ENCODE results near the gene RAB11FIP4. TPM values are rescaled to one million over a fixed set of nuclear protein-coding genes. Genes with fewer than 3 reads are reported as not detected.

Gene RAB11FIP4
- total RNA-seq, 1 donor from 2014 or later, result 7.6 TPM

GRCh38 chr17:31385428-31386285 lies 5.8 kb upstream of the RAB11FIP4 start:
- intact Hi-C loops (cut with DNase I), result no loop called here
- ATAC-seq (no peak), DNase-seq (ENCODE audit: low spot score) (no peak)

GRCh38 chr17:31386542-31387075 lies 4.9 kb upstream of the RAB11FIP4 start:
- DNase-seq (ENCODE audit: low spot score) (no peak), ATAC-seq (no peak)
- intact Hi-C loops (cut with DNase I), result no loop called here

GRCh38 chr17:31387438-31387837 lies 4.0 kb upstream of the RAB11FIP4 start:
- intact Hi-C loops (cut with DNase I), result no loop called here
- DNase-seq (ENCODE audit: low spot score), result no peak
- no peak for ATAC-seq

- ATAC-seq (no peak), DNase-seq (ENCODE audit: low spot score) (no peak)
- intact Hi-C loops (cut with DNase I), result no loop called here
Observed at GRCh38 chr17:31388351-31388750, 3.1 kb upstream of the RAB11FIP4 start.

DNA sequence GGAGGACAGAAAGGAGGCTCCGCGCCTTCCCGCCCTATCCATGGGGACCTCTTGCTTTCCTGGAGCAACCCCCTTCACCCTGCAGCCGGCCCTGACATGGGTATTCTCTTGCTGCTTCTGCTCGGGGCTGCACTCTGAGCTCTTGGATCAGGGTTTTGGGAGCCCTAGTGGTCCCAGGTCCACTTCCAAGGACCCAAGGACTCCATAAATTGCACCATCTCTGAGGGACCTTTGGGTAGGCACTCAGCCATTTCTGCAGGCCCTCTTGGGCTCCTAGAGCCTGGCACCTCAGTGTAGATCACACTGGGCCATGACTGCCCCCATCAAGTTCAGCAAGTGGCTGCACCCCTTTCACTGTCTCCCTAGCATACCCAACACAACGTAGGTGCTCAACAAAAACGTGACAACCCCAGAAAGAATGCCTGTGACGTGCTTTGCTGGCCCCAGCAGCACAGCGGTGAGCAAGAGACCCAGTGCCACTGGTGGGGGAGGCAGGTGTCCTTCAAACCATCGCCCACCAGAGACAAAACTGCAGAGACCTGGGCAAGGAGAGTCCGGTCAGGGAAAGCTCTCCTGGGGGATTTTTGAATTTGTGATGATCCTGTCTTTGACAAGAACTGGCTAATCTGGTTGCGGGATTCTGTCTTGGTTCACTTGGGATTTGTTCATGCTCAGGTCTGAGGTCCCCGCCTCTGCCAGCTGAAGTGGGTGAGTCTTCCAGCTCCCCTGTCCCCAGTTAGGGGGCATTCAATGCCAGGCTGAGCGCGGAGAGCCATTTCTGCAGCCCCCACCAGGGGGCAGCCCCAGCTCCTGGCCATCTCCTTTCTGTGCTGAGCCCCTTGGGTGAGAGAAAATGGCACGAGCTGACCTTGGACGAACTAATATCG lies 2.5 kb upstream of the RAB11FIP4 start:
- DNase-seq (ENCODE audit: low spot score), result no peak
- intact Hi-C loops (cut with DNase I), result no loop called here
- peak; percentile 70 for ATAC-seq

- intact Hi-C loops (cut with DNase I), result no loop called here
- DNase-seq (ENCODE audit: low spot score), result no peak
Observed at GRCh38 chr17:31389657-31390381, 1.7 kb upstream of the RAB11FIP4 start.

GRCh38 chr17:31390426-31390747 lies 1.1 kb upstream of the RAB11FIP4 start:
- no peak for DNase-seq (ENCODE audit: low spot score)
- intact Hi-C loops (cut with DNase I), result no loop called here
- peak; percentile 19 for ATAC-seq

More at GRCh38 chr17:31389657-31390381, 1.7 kb upstream of the RAB11FIP4 start:
- no peak for ATAC-seq

DNA sequence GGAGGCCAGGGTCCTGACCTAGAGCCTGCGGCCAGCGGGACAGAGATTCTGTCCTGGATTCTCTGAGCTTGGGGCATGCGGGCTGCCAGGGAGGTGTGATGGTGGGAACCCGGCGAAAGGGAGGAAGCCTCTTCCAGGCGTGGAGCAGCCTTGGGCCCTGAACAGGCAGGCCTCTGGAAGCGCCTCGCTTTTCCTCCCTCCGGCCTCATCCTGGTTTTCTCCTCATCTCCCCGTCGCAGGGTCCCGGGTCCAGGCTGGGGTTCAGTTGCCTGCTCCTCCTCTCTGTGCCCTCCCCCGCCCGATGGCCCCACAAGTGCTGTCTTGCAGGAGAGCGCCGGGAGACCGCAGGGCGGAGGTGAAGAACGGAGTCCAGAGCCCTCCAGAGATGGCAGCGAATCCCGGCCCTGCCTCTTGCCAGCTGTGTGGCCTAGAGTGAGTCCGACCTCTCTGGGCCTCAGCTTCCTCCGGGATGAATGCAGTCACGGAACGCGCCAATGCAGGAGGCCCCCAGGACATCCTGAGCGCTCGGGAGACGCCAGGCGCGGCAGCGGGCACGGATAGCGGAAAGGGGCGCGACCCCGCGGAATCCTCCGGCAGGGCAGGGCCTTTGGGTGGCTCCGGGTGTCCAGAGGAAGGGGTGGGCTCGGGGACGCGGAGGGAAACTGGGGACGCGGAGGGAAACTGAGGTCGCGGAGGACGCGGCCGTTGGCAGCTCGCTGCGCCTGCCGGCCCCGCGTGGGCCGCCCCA lies 553 bp upstream of the RAB11FIP4 start:
- ATAC-seq (no peak), DNase-seq (ENCODE audit: low spot score) (no peak)
- intact Hi-C loops (cut with DNase I), result no loop called here

- no peak for ATAC-seq
- intact Hi-C loops (cut with DNase I), result no loop called here
- no peak for DNase-seq (ENCODE audit: low spot score)
Observed at GRCh38 chr17:31392002-31392855, 754 bp downstream of the RAB11FIP4 start.

GRCh38 chr17:31392856-31393748 lies 1.6 kb downstream of the RAB11FIP4 start:
- intact Hi-C loops (cut with DNase I), result no loop called here
- no peak for ATAC-seq
- DNase-seq (ENCODE audit: low spot score), result no peak

DNA sequence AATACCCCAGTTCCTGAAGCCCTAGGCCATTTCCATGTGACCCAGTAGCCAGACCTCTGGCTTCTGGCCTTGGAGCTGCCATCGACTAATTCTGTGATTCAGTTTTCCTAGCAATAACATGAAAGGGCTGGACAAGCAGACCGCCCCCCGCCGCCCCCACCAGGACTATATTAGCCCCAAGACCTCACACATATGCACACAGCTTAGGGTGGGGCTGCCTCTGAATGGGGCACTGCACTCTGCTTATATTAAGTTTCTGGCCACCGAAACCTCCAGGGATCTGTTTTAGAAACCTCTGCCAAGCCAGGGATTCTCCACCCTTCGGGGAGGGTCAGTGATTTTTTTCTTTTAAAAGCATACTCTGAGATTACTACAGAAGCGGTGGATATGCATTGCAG lies 2.3 kb downstream of the RAB11FIP4 start:
- intact Hi-C loops (cut with DNase I), result no loop called here
- no peak for ATAC-seq
- DNase-seq (ENCODE audit: low spot score), result no peak

GRCh38 chr17:31394544-31394943 lies 3.1 kb downstream of the RAB11FIP4 start:
- ATAC-seq, result peak; percentile 71
- DNase-seq (ENCODE audit: low spot score), result peak; percentile 87

DNA sequence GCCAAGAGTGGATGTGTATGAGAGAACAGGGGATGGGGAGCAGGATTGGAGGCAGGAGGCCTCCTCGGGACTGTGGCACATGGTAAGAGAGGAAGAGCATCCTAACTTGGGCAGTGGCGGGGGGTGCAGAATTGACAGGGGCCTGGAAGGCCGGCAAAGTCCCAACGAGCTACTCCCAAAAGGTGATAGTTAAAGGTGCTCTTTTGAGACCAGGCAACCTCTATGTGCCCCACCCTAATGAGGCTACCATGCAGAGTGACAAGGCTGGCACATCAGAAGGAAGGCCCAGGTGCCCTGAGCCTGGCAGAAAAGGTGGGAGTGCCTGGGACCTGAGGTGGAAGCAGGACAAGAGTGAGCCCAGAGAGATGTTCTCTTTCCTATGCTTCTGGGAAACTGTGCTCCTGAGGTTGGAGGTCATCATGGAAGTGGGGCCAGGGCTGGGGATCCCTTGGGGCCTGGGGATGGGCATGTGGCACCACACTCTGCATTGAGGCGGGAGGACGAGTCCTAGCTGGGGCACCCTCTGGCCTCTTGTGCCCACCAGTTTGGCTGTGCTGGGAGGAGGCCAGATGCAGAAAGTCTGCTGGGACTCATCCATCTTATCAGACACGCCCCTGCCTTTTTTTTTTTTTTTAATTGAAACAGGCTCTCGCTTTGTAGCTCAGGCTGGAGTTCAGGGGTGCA lies 5.9 kb downstream of the RAB11FIP4 start:
- no peak for DNase-seq (ENCODE audit: low spot score)
- no peak for ATAC-seq
- intact Hi-C loops (cut with DNase I), result no loop called here

More at GRCh38 chr17:31394544-31394943, 3.1 kb downstream of the RAB11FIP4 start:
- intact Hi-C loops (cut with DNase I), result no loop called here

- no peak for ATAC-seq
- intact Hi-C loops (cut with DNase I), result no loop called here
- DNase-seq (ENCODE audit: low spot score), result no peak
Observed at GRCh38 chr17:31398381-31399311, 7.2 kb downstream of the RAB11FIP4 start.

DNA sequence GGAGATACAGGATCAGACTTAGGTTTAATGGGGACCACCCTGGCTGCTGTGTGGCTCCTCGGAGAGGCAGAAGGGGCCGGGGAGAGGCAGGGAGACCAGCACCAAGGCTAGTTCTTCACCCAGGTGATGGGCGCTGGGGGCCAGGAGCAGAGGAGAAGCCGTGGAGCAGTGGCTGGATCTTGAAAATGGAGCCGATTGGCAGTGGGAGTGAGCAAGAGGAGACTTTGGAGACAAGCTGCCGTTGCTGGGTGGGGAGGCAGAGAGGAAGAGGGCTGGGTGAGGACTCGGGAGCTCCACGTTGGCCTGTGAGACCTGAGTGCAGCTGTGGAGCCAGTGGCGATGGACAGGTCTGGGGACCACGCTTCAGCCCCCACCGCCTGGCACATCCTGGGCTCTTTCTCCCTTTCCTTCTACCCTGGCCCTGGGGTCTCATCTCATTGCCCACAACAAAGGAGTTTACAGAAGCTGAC lies 9.0 kb downstream of the RAB11FIP4 start:
- no peak for DNase-seq (ENCODE audit: low spot score)
- intact Hi-C loops (cut with DNase I), result no loop called here
- ATAC-seq, result no peak

Data from sciatic nerve (tissue), 2 donors.